Bronchial epithelial cell (primary cell): ENCODE measurements around the gene C5orf47. TPM values are rescaled to one million over a fixed set of nuclear protein-coding genes. Genes with fewer than 3 reads are reported as not detected.

Experiments used
- DNase-seq: peaks from one replicate; pipeline ENCODE4 v3.0.0-alpha.2; 2010; ENCODE audit warnings: low read depth
- FAIRE-seq: peaks from 2 replicates; lab custom pipeline; 2011; peaks lifted over from hg19 to GRCh38; lab: Jason Lieb, UNC
- H3K27me3 ChIP-seq: 2 replicates; pipeline ENCODE4 v1.5.1; 2011; ENCODE audit warnings: low read length; ENCODE audit not compliant: control insufficient read depth, insufficient read depth
- H3K36me3 ChIP-seq: 2 replicates; pipeline ENCODE4 v1.5.1; 2011; ENCODE audit warnings: low read length; ENCODE audit not compliant: control insufficient read depth, insufficient read depth
- H3K4me3 ChIP-seq: 2 replicates; pipeline ENCODE4 v1.5.1; 2011; ENCODE audit warnings: mild to moderate bottlenecking, low read depth, low read length, control low read depth
- total RNA-seq: library from RNA; depleted of rRNA; stranded (reverse); fragments of >200 nt; gene quantifications from 2 replicates; pipeline ENCODE4 v1.2.1, GENCODE V29; 2014
- TF ChIP-seq, protein P1 (sequence below): IDR thresholded peaks from 2 replicates; pipeline ENCODE4 v1.5.1; 2011; ENCODE audit warnings: mild to moderate bottlenecking, moderate library complexity, low read length, control low read depth, inconsistent platforms; ENCODE audit not compliant: insufficient read depth, severe bottlenecking

The C5orf47 gene
- total RNA-seq, 1 donor from 2014 or later: under 0.01 TPM

DNA sequence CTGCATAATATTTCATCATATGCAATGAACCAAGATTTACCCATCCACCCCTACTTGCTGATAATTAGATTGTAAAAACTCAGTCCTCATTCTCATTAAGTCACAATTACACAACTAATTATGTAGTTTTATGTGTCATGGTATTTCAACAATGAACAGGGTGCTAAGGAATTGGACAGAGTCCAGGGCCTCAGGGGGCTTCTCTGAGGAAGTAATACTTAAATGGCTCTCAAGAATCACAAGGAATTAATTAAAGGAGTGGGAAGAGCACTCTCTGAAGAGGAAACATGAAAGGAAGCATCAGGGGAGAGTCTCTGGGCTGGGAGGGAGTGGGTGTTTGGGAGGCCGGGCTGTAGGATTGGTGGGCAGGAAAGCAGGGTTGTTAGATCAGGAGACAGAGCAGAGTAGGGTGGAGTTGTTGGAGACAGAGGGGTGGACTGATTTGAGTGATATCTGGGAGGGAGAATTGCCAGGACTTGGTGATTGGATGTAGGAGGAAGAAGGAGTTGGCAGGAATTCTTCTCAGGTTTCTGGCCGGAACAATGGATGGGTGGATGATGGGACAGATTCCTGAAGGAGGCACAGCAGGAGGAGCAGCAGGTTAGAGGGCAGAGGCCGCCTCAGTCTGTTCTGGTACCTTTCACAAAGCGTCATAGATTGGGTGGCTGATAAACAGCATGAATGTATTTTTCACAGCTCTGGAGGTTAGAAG, 33.6 kb downstream of the C5orf47 start:
- Histone ChIP-seq H3K4me3 (no peak overlapping the region), H3K36me3 (no peaks in the 10 kb centered on the region), H3K27me3 (no peaks in the 10 kb centered on the region)
- DNase-seq (no peak), FAIRE-seq (no peak)
- TF ChIP-seq, protein P1, sequence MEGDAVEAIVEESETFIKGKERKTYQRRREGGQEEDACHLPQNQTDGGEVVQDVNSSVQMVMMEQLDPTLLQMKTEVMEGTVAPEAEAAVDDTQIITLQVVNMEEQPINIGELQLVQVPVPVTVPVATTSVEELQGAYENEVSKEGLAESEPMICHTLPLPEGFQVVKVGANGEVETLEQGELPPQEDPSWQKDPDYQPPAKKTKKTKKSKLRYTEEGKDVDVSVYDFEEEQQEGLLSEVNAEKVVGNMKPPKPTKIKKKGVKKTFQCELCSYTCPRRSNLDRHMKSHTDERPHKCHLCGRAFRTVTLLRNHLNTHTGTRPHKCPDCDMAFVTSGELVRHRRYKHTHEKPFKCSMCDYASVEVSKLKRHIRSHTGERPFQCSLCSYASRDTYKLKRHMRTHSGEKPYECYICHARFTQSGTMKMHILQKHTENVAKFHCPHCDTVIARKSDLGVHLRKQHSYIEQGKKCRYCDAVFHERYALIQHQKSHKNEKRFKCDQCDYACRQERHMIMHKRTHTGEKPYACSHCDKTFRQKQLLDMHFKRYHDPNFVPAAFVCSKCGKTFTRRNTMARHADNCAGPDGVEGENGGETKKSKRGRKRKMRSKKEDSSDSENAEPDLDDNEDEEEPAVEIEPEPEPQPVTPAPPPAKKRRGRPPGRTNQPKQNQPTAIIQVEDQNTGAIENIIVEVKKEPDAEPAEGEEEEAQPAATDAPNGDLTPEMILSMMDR: no peak

DNA sequence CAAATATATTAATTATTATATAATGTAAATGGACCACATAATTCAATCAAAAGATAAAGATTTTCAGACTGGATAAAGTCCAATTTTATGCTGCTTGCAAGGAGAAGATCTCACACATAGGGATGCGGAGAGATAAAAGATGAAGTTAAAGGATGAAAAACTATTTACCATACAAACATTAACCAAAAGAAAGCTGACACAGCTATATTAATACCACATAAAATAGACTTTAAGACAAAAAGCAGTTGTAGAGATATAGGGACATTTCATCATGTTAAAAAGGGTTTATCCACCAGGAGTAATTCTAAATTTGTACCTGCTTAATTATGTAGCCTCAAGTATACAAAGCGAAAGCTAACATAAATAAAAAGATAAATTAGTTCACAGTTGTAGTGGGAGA, 41.3 kb downstream of the C5orf47 start:
- TF ChIP-seq, protein P1: no peak
- Histone ChIP-seq H3K27me3 (no peaks in the 10 kb centered on the region), H3K36me3 (no peaks in the 10 kb centered on the region), H3K4me3 (no peak overlapping the region)
- no peak for FAIRE-seq
- no peak for DNase-seq

DNA sequence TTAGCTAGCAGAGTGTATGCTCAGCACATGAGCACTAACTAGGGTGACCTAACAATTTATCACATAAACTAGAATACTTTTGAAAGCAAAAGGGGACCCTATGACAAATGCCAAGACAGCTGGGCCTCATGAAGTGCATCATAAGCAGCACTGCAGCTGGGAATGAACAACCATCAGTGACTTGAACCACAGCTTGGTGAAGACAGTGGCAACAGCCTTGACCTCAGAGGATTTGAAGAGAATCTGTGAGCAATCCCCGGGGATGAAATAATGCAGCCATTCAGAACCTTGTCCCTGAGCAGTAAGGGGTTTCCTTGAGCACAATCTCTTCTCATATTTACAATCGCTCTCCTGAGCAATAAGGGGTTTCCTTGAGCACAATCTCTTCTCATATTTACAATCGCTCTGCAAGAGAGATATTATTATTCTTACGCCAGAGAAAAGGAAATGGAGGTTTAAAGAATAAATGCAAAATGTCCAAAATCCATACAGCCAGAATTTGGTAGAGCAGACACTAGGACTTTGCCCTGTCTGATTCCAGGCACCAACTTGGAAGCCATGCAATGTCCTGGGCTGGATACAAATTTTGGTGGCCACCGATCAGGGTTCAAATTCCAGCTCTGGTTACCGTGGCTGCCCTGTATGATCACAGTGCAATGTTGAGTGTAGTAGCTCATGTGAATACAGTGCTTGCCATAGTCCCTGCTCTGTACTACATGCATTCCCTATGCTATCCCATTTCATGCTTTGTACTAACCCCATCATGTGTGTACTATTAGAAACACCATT, 55.7 kb downstream of the C5orf47 start:
- no peak for FAIRE-seq
- TF ChIP-seq, protein P1: no peak
- DNase-seq: no peak
- Histone ChIP-seq H3K4me3 (no peak overlapping the region), H3K36me3 (no peaks in the 10 kb centered on the region), H3K27me3 (no peaks in the 10 kb centered on the region)

DNA sequence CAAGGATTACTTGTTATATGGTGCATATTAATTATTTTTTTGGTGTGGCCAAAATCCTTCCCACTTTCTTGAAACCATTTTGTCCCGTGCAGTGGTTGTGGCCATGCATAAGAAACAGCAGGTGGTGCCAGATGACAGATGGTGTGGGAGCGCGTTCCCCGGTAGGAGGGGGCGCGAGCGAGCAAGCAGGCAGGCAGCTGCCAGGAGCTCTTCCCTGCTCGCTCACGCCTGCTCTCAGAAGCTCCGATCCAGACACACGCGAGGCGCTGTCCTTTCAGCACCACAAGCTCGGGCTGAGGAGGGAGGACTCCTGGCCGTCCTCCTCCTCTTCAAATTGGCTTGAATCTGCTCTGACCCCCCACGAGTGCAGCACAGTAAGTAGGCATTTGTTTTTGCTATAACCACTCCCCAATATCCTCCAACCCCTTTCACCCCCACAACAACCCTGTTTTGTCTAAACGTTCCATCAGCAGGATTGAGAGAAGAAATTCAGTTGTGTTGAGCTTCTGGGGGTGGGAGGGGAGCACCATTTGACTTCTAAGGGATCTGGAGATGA, 56.6 kb downstream of the C5orf47 start, which contains the start of gene NSG2:
Gene NSG2 (plus strand): TSS at position 237 of the 556 bp plus-strand sequence. CDS start 1,050 bp downstream, outside the sequence.
- no peaks in the 10 kb centered on the region for H3K27me3 ChIP-seq
- DNase-seq: peak; percentile 60
- FAIRE-seq: peak; percentile 64
- H3K36me3 ChIP-seq: no peaks in the 10 kb centered on the region
- TF ChIP-seq, protein P1: peak; percentile 48
- no peak within 1 kb of the TSS for H3K4me3 ChIP-seq

DNA sequence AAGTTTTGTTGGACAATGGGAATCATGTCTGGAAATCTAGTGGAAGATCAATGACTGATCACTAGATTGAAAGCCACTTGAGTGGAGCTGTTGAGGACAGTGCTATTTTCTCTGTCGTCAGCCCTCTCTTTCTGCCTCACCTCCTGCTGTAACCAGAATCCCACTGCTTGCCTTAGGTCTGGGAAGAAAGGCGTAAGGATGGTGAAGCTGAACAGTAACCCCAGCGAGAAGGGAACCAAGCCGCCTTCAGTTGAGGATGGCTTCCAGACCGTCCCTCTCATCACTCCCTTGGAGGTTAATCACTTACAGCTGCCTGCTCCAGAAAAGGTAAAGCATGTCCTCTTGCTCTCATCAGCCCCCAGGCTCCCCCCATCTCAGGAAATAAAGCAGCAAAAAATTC, 57.6 kb downstream of the C5orf47 start:
- H3K27me3 ChIP-seq: no peaks in the 10 kb centered on the region
- H3K4me3 ChIP-seq: no peak overlapping the region
- no peaks in the 10 kb centered on the region for H3K36me3 ChIP-seq
- FAIRE-seq (no peak), DNase-seq (no peak)
- TF ChIP-seq, protein P1: no peak
